Naive thymus-derived CD8-positive, alpha-beta T cell (primary cell): ENCODE data around the gene TENT5C. TPM values are rescaled to one million over a fixed set of nuclear protein-coding genes. Genes with fewer than 3 reads are reported as not detected.

ENCODE experiments used
- polyA plus RNA-seq, 3 donors: library from polyadenylated mRNA; unstranded; fragments of 300-500 nt; fragmentation: Illumina TruSeq; gene quantifications; one replicate each; pipeline ENCODE4 v1.2.3, GENCODE V29; 2021
- total RNA-seq, 8 experiments: library from RNA in 2 of 8; stranded (reverse) in 2 of 8; gene quantifications; one replicate each; pipeline ENCODE4 v1.2.3 and lab custom pipeline; 2021 to 2026

TENT5C gene
- total and polyA plus RNA-seq, 5 experiments from 2014 or later = 0.19 to 16.2 (median 4.9) TPM

Other genes with a start within 250 kb of the TENT5C start
- 10 to 100 TPM; 60.3 to 62.0 TPM for gene MAN1A2, start 238.6 kb upstream of the TENT5C start, total RNA-seq
- gene MAN1A2, start 238.6 kb upstream of the TENT5C start, polyA plus RNA-seq = 10 to 100 TPM; 13.6 to 21.9 (median 21.6) TPM